Adrenal gland (tissue), 19 donors: ENCODE data around the gene NPIPA1. TPM values are rescaled to one million over a fixed set of nuclear protein-coding genes. Genes with fewer than 3 reads are reported as not detected.
A peak's percentile ranks its signal among the peaks of the same experiment; 100 is the strongest.
"Not testable (repeated sequence)": the region's sequence is repeated elsewhere in the genome, so short reads cannot be mapped to it uniquely, and the experiment has no call there.

Source experiments
- DNase-seq, 7 donors: peaks; one replicate each; pipeline ENCODE4 v3.0.0-alpha.2; 2019 to 2020
- H3K27ac ChIP-seq, 5 donors: fragments of 200-600 bp; sonication (generic) in 4 of 5; 1 replicate in 3 of 5; 2 replicates in 2 of 5; pipeline versions ENCODE4 v1.5.1 to v1.8.0; 2016 to 2020; ENCODE audit warnings: mild to moderate bottlenecking in 1 of 5
- H3K27me3 ChIP-seq: fragments of 200-600 bp; 2 replicates; pipeline ENCODE4 v1.8.0; 2021
- H3K36me3 ChIP-seq, 2 donors: fragments of 200-600 bp; replicated peaks in 1 of 2; 1 replicate in 1 of 2; 2 replicates in 1 of 2; pipeline versions ENCODE4 v1.5.1 to v1.8.0; 2018 to 2022
- H3K4me1 ChIP-seq, 2 donors: fragments of 200-600 bp; replicated peaks in 1 of 2; 1 replicate in 1 of 2; 2 replicates in 1 of 2; pipeline versions ENCODE4 v1.5.1 to v1.8.0; 2018 to 2021
- H3K4me3 ChIP-seq, 4 donors: fragments of 200-600 bp; sonication (generic) in 3 of 4; one replicate each; pipeline ENCODE4 v1.5.1; 2016 to 2018
- H3K9me3 ChIP-seq, 3 donors: fragments of 200-600 bp; sonication (generic) in 1 of 3; replicated peaks in 1 of 3; 1 replicate in 2 of 3; 2 replicates in 1 of 3; pipeline versions ENCODE4 v1.5.1 to v1.8.0; 2016 to 2021
- WGBS, 4 donors: extraction: QIAGEN DNeasy Blood & Tissue Kit in 2 of 4; methylation state at CpG; one replicate each; pipeline versions ENCODE4 v1.1.5 to v1.1.7; 2013 to 2017; 5-methylcytosine and 5-hydroxymethylcytosine counted together
- intact Hi-C, 2 donors: fragments of 100-400 bp; cut with DNase I; formaldehyde crosslinking; loops; one replicate each; pipeline versions ENCODE4 v1.14.1 to v1.15.0; 2022 to 2023
- long read RNA-seq, 10 donors: library from polyadenylated mRNA in 3 of 10; unstranded in 2 of 10; stranded (forward) in 1 of 10; transcript quantifications; one replicate each; pipeline ENCODE4 v2.0.0 and lab custom pipeline, GENCODE V29; 2021 to 2026
- polyA plus RNA-seq, 3 donors: library from polyadenylated mRNA; stranded (reverse); fragments of 200-250 nt in 2 of 3; fragments of 350-450 nt in 1 of 3; fragmentation: Illumina TruSeq in 1 of 3; extraction: RNeasy Lipid Tissue Mini Kit (QIAGEN cat#74804) in 1 of 3; gene quantifications; one replicate each; pipeline ENCODE4 v1.2.3, GENCODE V29; 2013 to 2014
- total RNA-seq, 9 donors: library from RNA; depleted of rRNA in 4 of 9; stranded (reverse); fragments of >200 nt in 4 of 9; fragments of 120-200 nt in 1 of 9; fragmentation: NEBNext Ultra II Directional in 1 of 9; extraction: Animal tissue kit (Norgen Biotek cat#: 25700) in 1 of 9; gene quantifications; one replicate each; pipeline versions ENCODE4 v1.1.0 to v1.2.4, GENCODE V29; 2013 to 2023
- TF ChIP-seq, protein P1 (sequence below), 6 experiments: fragments of 450-650 bp in 4 of 6; fragments of 200-600 bp in 2 of 6; sonication (generic) in 1 of 6; IDR thresholded peaks; 1 replicate in 5 of 6; 2 replicates in 1 of 6; pipeline versions ENCODE4 v1.5.1 to v1.8.0; 2016 to 2021; ENCODE audit warnings: antibody characterized with exemption in 6 of 6, mild to moderate bottlenecking in 2 of 6, moderate library complexity in 1 of 6
- donor health status: healthy with polysubstance abuse.
- donor health status: Bipolar disorder and iron deficiency.
- donor health status: DM: yes; HTN: yes; CAD: no.
- donor health status: DM: no; HTN: no; CAD: no.
- donor health status: DM: no; HTN: no; CAD: no.
- donor health status: DM: yes; HTN: yes; CAD: no.

The NPIPA1 gene
- total RNA-seq (100 to 1,000 TPM in 1 of 9 donors, 10 to 100 TPM in 8; 23.9 to 114 (median 43.5) TPM), polyA plus RNA-seq (100 to 1,000 TPM in 2 of 3 donors, 10 to 100 TPM in 1; 44.8 to 534 (median 260) TPM)
- long read RNA-seq, donor 1, result 0 reads
- long read RNA-seq, donor 2, result 0 reads
- long read RNA-seq, donor 3, result 0 reads
- long read RNA-seq, donor 4, partial matches to known transcripts, result 0 of 2 reads
- long read RNA-seq, donor 4, other reads (novel, unspliced or antisense), result 2 of 2 reads
- long read RNA-seq, donor 5, partial matches to known transcripts, result 1 of 1 reads
- long read RNA-seq, donor 5, other reads (novel, unspliced or antisense), result 0 of 1 reads
- long read RNA-seq, donor 6, partial matches to known transcripts, result 1 of 1 reads
- long read RNA-seq, donor 6, other reads (novel, unspliced or antisense), result 0 of 1 reads
- long read RNA-seq, donor 7, partial matches to known transcripts, result 0 of 1 reads
- long read RNA-seq, donor 7, other reads (novel, unspliced or antisense), result 0 of 1 reads
- long read RNA-seq, donor 8, result 0 reads
- long read RNA-seq, donor 9, partial matches to known transcripts, result 0 of 1 reads
- long read RNA-seq, donor 9, other reads (novel, unspliced or antisense), result 0 of 1 reads
- long read RNA-seq, donor 10, result 0 reads

GRCh38 chr16:14937143-14937542 is at the start of gene NPIPA1:
TSS of gene NPIPA1 (plus strand) at chr16:14937443. CDS start at chr16:14937443, 0 bp downstream.
- H3K4me3 ChIP-seq, H3K36me3 ChIP-seq, H3K4me1 ChIP-seq, H3K27ac ChIP-seq, intact Hi-C loops, DNase-seq, H3K27me3 ChIP-seq, H3K9me3 ChIP-seq: not testable (repeated sequence)
- no CpG with 5 or more reads among the region's 4 CpGs for WGBS, 4 donors

DNA sequence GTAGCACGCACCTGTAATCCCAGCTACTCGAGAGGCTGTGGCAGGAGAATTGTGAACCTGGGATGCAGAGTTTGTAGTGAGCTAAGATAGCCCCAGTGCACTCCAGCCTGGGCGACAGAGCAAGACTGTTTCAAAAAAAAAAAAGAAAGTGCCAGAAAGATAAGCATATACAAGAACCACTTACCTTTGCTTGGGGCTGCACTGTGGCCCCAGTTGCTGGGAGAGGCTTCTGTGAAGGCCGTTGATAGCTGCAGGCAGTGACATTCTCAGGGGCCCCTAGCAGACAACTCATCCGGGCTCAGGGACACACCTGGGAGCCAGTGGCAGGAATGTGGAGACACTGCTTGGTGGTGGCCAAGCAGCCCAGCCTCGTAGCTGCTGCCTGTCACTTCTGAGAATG is 45.1 kb upstream of the NPIPA1 start:
- DNase-seq, H3K27me3 ChIP-seq, H3K36me3 ChIP-seq, intact Hi-C loops, H3K4me3 ChIP-seq, H3K27ac ChIP-seq, H3K4me1 ChIP-seq, H3K9me3 ChIP-seq: not testable (repeated sequence)
- WGBS, 4 donors, result 69 to 86% (median 73%) methylated on average over 1 to 5 of the region's 6 CpGs

- DNase-seq, H3K9me3 ChIP-seq, H3K4me3 ChIP-seq, H3K27ac ChIP-seq, H3K36me3 ChIP-seq, intact Hi-C loops, H3K27me3 ChIP-seq, H3K4me1 ChIP-seq: not testable (repeated sequence)
- WGBS, 4 donors, result 85 to 95% (median 87%) methylated on average over 10 to 11 of the region's 14 CpGs
Observed at GRCh38 chr16:14895382-14895781, 41.9 kb upstream of the NPIPA1 start.

DNA sequence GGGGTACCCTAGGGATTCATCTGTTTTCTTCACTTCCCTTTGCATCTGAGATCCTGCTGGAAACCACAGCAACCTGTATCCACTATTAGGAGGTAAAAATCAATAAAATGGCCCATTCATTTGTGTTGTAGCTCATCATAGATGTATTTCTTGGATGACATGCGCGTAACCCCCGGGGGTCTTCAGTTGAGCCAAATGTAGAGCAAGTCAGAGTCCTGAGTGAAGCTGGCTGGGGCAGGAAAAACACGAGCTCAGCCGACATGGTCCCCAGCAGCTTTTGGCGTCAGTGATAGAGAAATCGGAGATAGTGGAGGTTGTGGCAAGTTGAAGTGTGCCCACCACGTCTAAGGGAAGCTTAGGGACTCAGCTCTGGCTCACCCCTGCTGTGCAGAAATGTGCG is 41.2 kb upstream of the NPIPA1 start:
- H3K36me3 ChIP-seq, H3K4me3 ChIP-seq, H3K27me3 ChIP-seq, intact Hi-C loops, H3K9me3 ChIP-seq, DNase-seq, H3K27ac ChIP-seq, H3K4me1 ChIP-seq: not testable (repeated sequence)
- WGBS, 4 donors, result 80 to 85% (median 81%) methylated on average over 8 of the region's 9 CpGs

GRCh38 chr16:14897006-14897664 is 40.1 kb upstream of the NPIPA1 start:
- WGBS, 4 donors, result 52 to 100% (median 61%) methylated on average over 1 to 4 of the region's 12 CpGs

GRCh38 chr16:14898162-14898561 is 39.1 kb upstream of the NPIPA1 start:
- H3K36me3 ChIP-seq, H3K27me3 ChIP-seq, H3K9me3 ChIP-seq, H3K27ac ChIP-seq, H3K4me1 ChIP-seq, DNase-seq, intact Hi-C loops, H3K4me3 ChIP-seq: not testable (repeated sequence)
- WGBS, 4 donors, result 89 to 100% (median 95%) methylated on average over 3 to 4 of the region's 4 CpGs

More at GRCh38 chr16:14897006-14897664, 40.1 kb upstream of the NPIPA1 start:
- intact Hi-C loops, H3K27ac ChIP-seq, H3K4me1 ChIP-seq, H3K9me3 ChIP-seq, DNase-seq, H3K4me3 ChIP-seq, H3K27me3 ChIP-seq, H3K36me3 ChIP-seq: not testable (repeated sequence)
- TF ChIP-seq, protein P1, sequence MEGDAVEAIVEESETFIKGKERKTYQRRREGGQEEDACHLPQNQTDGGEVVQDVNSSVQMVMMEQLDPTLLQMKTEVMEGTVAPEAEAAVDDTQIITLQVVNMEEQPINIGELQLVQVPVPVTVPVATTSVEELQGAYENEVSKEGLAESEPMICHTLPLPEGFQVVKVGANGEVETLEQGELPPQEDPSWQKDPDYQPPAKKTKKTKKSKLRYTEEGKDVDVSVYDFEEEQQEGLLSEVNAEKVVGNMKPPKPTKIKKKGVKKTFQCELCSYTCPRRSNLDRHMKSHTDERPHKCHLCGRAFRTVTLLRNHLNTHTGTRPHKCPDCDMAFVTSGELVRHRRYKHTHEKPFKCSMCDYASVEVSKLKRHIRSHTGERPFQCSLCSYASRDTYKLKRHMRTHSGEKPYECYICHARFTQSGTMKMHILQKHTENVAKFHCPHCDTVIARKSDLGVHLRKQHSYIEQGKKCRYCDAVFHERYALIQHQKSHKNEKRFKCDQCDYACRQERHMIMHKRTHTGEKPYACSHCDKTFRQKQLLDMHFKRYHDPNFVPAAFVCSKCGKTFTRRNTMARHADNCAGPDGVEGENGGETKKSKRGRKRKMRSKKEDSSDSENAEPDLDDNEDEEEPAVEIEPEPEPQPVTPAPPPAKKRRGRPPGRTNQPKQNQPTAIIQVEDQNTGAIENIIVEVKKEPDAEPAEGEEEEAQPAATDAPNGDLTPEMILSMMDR (IDR thresholded peaks at IDR 0.05), result peak in 1 of 6 experiments; percentile 36

- intact Hi-C loops, H3K27me3 ChIP-seq, H3K9me3 ChIP-seq, H3K36me3 ChIP-seq, H3K27ac ChIP-seq, H3K4me3 ChIP-seq, DNase-seq, H3K4me1 ChIP-seq: not testable (repeated sequence)
- 57 to 90% (median 74%) methylated on average over 5 to 7 of the region's 8 CpGs for WGBS, 4 donors
Observed at GRCh38 chr16:14903191-14903957, 33.9 kb upstream of the NPIPA1 start.

DNA sequence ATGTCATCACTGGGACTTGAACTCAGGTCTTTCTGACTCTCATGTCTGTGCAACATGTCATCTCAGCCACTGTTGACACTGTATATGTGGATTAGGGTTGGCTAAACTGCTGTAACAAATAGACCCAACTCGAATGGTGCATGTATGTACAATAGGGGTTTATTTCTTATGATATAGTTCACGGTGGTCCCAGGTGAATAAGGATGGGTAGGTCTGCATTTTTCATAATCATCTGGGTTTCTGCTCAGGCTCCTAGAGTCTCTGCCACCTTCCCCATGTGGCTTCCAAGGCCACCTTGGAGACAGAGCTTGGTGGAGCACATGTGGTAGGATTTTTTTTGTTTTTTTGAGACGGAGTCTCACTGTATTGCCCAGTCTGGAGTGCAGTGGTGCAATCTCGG is 27.5 kb upstream of the NPIPA1 start:
- DNase-seq, intact Hi-C loops, H3K4me1 ChIP-seq, H3K36me3 ChIP-seq, H3K4me3 ChIP-seq, H3K27ac ChIP-seq, H3K27me3 ChIP-seq, H3K9me3 ChIP-seq: not testable (repeated sequence)
- WGBS, 4 donors, result no CpG with 5 or more reads among the region's 4 CpGs

DNA sequence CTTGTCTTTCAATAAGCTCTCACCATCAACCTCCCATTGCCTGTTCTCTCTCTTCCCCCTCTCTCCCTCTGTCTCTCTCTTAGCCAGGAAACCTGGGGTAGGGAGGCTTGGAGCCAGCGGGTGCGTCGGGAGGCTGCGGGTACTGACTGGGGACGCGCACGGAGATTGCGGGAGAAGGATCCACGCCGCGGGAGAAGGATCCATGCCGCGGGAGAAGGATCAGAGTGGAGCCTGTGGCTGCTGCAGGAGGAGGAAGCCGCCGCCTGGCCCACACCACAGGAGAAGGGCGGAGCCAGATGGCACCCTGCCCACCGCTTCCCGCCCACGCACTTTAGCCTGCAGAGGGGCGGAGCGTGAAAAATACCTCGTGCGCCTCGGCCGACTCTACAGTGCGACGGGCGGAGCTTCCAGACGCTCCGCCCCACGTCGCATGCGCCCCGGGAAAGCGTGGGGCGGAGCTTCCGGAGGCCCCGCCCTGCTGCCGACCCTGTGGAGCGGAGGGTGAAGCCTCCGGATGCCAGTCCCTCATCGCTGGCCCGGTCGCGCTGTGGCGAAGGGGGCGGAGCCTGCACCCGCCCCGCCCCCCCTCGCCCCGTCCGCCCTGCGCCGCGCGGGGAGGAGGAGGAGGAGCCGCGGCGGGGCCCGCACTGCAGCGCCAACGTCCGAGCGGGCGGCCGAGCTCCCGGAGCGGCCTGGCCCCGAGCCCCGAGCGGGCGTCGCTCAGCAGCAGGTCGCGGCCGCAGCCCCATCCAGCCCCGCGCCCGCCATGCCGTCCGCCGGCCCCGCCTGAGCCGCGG is 26.2 kb upstream of the NPIPA1 start:
- H3K9me3 ChIP-seq, H3K27ac ChIP-seq, H3K36me3 ChIP-seq, DNase-seq, H3K27me3 ChIP-seq, intact Hi-C loops, H3K4me3 ChIP-seq, H3K4me1 ChIP-seq: not testable (repeated sequence)
- WGBS, 4 donors, result no CpG with 5 or more reads among the region's 85 CpGs
